Loucy (cell line): ENCODE measurements around the gene TP53I13.

Experiments
- H2AFZ ChIP-seq: fragments of 200-600 bp; sonication (generic); 2 replicates; pipeline ENCODE4 v1.6.0; 2016; ENCODE audit warnings: antibody characterized with exemption, mild to moderate bottlenecking, low read length, moderate library complexity
- H3F3A ChIP-seq: fragments of 200-600 bp; 2 replicates; pipeline ENCODE4 v1.6.0; 2016; ENCODE audit warnings: antibody characterized with exemption, low read depth, mild to moderate bottlenecking
- H3K27me3 ChIP-seq: fragments of 200-600 bp; sonication (generic); 2 replicates; pipeline ENCODE4 v1.6.1; 2014; ENCODE audit warnings: low read length, mild to moderate bottlenecking; ENCODE audit not compliant: insufficient read depth, poor library complexity, severe bottlenecking
- H3K36me3 ChIP-seq: fragments of 200-600 bp; sonication (generic); 2 replicates; pipeline ENCODE4 v1.6.1; 2016; ENCODE audit warnings: low read length; ENCODE audit not compliant: insufficient read depth
- H3K4me1 ChIP-seq: fragments of 200-600 bp; sonication (generic); 2 replicates; pipeline ENCODE4 v1.5.1; 2014; ENCODE audit warnings: low read length, mild to moderate bottlenecking; ENCODE audit not compliant: insufficient read depth, poor library complexity, severe bottlenecking
- H3K4me2 ChIP-seq: fragments of 200-600 bp; sonication (generic); 2 replicates; pipeline ENCODE4 v1.6.0; 2014; ENCODE audit warnings: antibody characterized with exemption, low read length, low read depth, mild to moderate bottlenecking; ENCODE audit not compliant: poor library complexity, severe bottlenecking
- H3K4me3 ChIP-seq: fragments of 200-600 bp; sonication (generic); 2 replicates; pipeline ENCODE4 v1.5.1; 2014; ENCODE audit warnings: low read length, mild to moderate bottlenecking, mixed read lengths; ENCODE audit not compliant: poor library complexity, severe bottlenecking
- H3K79me2 ChIP-seq: fragments of 200-600 bp; sonication (generic); 2 replicates; pipeline ENCODE4 v1.6.1; 2014; ENCODE audit warnings: low read length; ENCODE audit not compliant: insufficient read depth
- H3K9ac ChIP-seq: fragments of 200-600 bp; sonication (generic); 2 replicates; pipeline ENCODE4 v1.6.0; 2014; ENCODE audit warnings: mild to moderate bottlenecking, low read depth, low read length, moderate library complexity; ENCODE audit not compliant: poor library complexity, severe bottlenecking
- H3K9me2 ChIP-seq: fragments of 200-600 bp; sonication (generic); replicated peaks from 2 replicates; pipeline ENCODE4 v1.6.1; 2016; ENCODE audit warnings: low read depth, low read length, mixed read lengths
- H3K9me3 ChIP-seq: fragments of 200-600 bp; sonication (generic); 2 replicates; pipeline ENCODE4 v1.6.1; 2014; ENCODE audit warnings: mild to moderate bottlenecking, antibody characterized with exemption, low read length, low read depth; ENCODE audit not compliant: insufficient read depth
- H4K20me1 ChIP-seq: fragments of 200-600 bp; sonication (generic); 2 replicates; pipeline ENCODE4 v1.6.0; 2014; ENCODE audit warnings: antibody characterized with exemption, low read length, mild to moderate bottlenecking; ENCODE audit not compliant: insufficient read depth, poor library complexity, severe bottlenecking
- CTCF ChIP-seq: fragments of 200-600 bp; sonication (generic); conservative IDR thresholded peaks from 2 replicates; pipeline ENCODE4 v1.5.1; 2014; ENCODE audit warnings: mild to moderate bottlenecking, antibody characterized with exemption, low read length
- EZH2phosphoT487 ChIP-seq: fragments of 200-600 bp; IDR thresholded peaks from 2 replicates; pipeline ENCODE4 v1.6.1; 2018; ENCODE audit warnings: antibody characterized with exemption, mild to moderate bottlenecking, moderate library complexity, borderline replicate concordance

TP53I13 gene

GRCh38 chr17:29533976-29534375 lies 34.5 kb upstream of the TP53I13 start:
- Histone ChIP-seq H3K9me2 (no peaks in the 10 kb centered on the region), H3K9ac (no peak overlapping the region), H4K20me1 (peaks cover 5% of the 10 kb centered on the region), H3K9me3 (no peaks in the 10 kb centered on the region), H3K4me2 (no peak overlapping the region), H3K79me2 (no peaks in the 10 kb centered on the region), H3F3A (no peaks in the 10 kb centered on the region), H3K4me3 (no peak overlapping the region), H2AFZ (no peak overlapping the region), H3K27me3 (no peaks in the 10 kb centered on the region), H3K4me1 (no peaks in the 10 kb centered on the region), H3K36me3 (peaks cover 51% of the 10 kb centered on the region)
- TF ChIP-seq CTCF = no peak
- TF ChIP-seq EZH2phosphoT487 = no peak

GRCh38 chr17:29544066-29544465 lies 24.4 kb upstream of the TP53I13 start:
- H2AFZ ChIP-seq = no peak overlapping the region
- H3K9me2 ChIP-seq = no peaks in the 10 kb centered on the region
- H3K4me1 ChIP-seq = no peaks in the 10 kb centered on the region
- H3K4me2 ChIP-seq = no peak overlapping the region
- TF ChIP-seq CTCF (no peak), EZH2phosphoT487 (no peak)
- H3K36me3 ChIP-seq = peaks cover 38% of the 10 kb centered on the region; the same call in 1 of the 2 replicates
- no peak overlapping the region for H3K9ac ChIP-seq
- 0 out of 2 replicates have a peak, but pooled peaks cover 6% of the 10 kb centered on the region for H3F3A ChIP-seq
- no peaks in the 10 kb centered on the region for H3K27me3 ChIP-seq
- H4K20me1 ChIP-seq = no peaks in the 10 kb centered on the region
- no peak overlapping the region for H3K4me3 ChIP-seq
- H3K9me3 ChIP-seq = no peaks in the 10 kb centered on the region
- no peaks in the 10 kb centered on the region for H3K79me2 ChIP-seq

GRCh38 chr17:29546085-29546484 lies 22.4 kb upstream of the TP53I13 start:
- TF ChIP-seq EZH2phosphoT487 (no peak), CTCF (no peak)
- Histone ChIP-seq H3K4me3 (no peak overlapping the region), H3K4me1 (no peaks in the 10 kb centered on the region), H2AFZ (no peak overlapping the region), H3F3A (0 out of 2 replicates have a peak, but pooled peaks cover 6% of the 10 kb centered on the region), H3K9me3 (no peaks in the 10 kb centered on the region), H3K4me2 (no peak overlapping the region), H3K27me3 (no peaks in the 10 kb centered on the region), H3K79me2 (no peaks in the 10 kb centered on the region), H3K9me2 (no peaks in the 10 kb centered on the region), H3K36me3 (peaks cover 27% of the 10 kb centered on the region; the same call in 1 of the 2 replicates), H4K20me1 (no peaks in the 10 kb centered on the region), H3K9ac (no peak overlapping the region)
